GM12878 (cell line): ENCODE results near the gene PPARA. TPM values are rescaled to one million over a fixed set of nuclear protein-coding genes. Genes with fewer than 3 reads are reported as not detected.

Source experiments
- ATAC-seq: fragments of 200-7000 bp; cut with Tn5 transposase; 3 replicates; pipeline ENCODE4 v1.9.1; 2020; ENCODE audit warnings: mild to moderate bottlenecking, moderate library complexity
- BruUV-seq: library from RNA; stranded (reverse); fragments of 400-500 nt; replicated peaks from 2 replicates; lab custom pipeline; 2021; lab: Mats Ljungman, UMichigan
- CTCF ChIA-PET: fragments of 300-600 bp; sonication (Branson Sonifier 250); formaldehyde crosslinking; extraction: SDS; loops from one replicate; lab custom pipeline; 2021; ENCODE audit warnings: inconsistent platforms; lab: Yijun Ruan, JAX
- POLR2A ChIA-PET: fragments of 350-600 bp; formaldehyde crosslinking; extraction: SDS; loops from one replicate; lab custom pipeline; 2021; ENCODE audit warnings: inconsistent platforms; lab: Charles Lee
- RAD21 ChIA-PET: fragments of 300-600 bp; sonication (Branson Sonifier 250); formaldehyde crosslinking; loops from one replicate; lab custom pipeline; 2023; ENCODE audit warnings: antibody characterized with exemption; ENCODE audit not compliant: unreplicated experiment; lab: Charles Lee
- SMC1A ChIA-PET: fragments of 300-600 bp; sonication (Branson Sonifier 250); formaldehyde crosslinking; loops from one replicate; lab custom pipeline; 2023; ENCODE audit not compliant: unreplicated experiment, uncharacterized antibody; lab: Charles Lee
- DNase-seq: peaks from one replicate; pipeline ENCODE4 v3.0.0-alpha.2; 2011; ENCODE audit warnings: low read depth, low spot score
- FAIRE-seq: peaks from 3 replicates; lab custom pipeline; 2011; peaks lifted over from hg19 to GRCh38; lab: Jason Lieb, UNC
- H2AFZ ChIP-seq: 2 replicates; pipeline ENCODE4 v1.6.0; 2011; ENCODE audit warnings: low read depth, low read length, control low read depth; ENCODE audit not compliant: control insufficient read depth
- H3K27ac ChIP-seq: 2 replicates; pipeline ENCODE4 v1.5.1; 2011; ENCODE audit warnings: control low read depth; ENCODE audit not compliant: control insufficient read depth, insufficient read depth
- H3K27me3 ChIP-seq, 2 experiments: replicated peaks in 1 of 2; 2 replicates each; pipeline versions ENCODE4 v1.6.0 to v1.6.1; 2011; ENCODE audit warnings: low read length in 1 of 2; ENCODE audit not compliant: control insufficient read depth in 2 of 2, insufficient read depth in 2 of 2
- H3K36me3 ChIP-seq, 2 experiments: 2 replicates each; pipeline ENCODE4 v1.5.1; 2011; ENCODE audit warnings: low read length in 1 of 2; ENCODE audit not compliant: control insufficient read depth in 2 of 2, insufficient read depth in 2 of 2
- H3K4me1 ChIP-seq: 2 replicates; pipeline ENCODE4 v1.6.1; 2011; ENCODE audit warnings: mild to moderate bottlenecking, low read length, moderate library complexity, mixed read lengths; ENCODE audit not compliant: control insufficient read depth, insufficient read depth
- H3K4me2 ChIP-seq: 2 replicates; pipeline ENCODE4 v1.6.0; 2011; ENCODE audit warnings: control low read depth; ENCODE audit not compliant: control insufficient read depth, insufficient read depth
- H3K4me3 ChIP-seq: fragments of 200-600 bp; sonication (generic); 2 replicates; pipeline ENCODE4 v1.5.1; 2016
- H3K79me2 ChIP-seq: 2 replicates; pipeline ENCODE4 v1.6.0; 2011; ENCODE audit warnings: low read length; ENCODE audit not compliant: control insufficient read depth, insufficient read depth
- H3K9ac ChIP-seq: 2 replicates; pipeline ENCODE4 v1.8.0; 2011; ENCODE audit warnings: low read length, control low read depth, mixed read lengths; ENCODE audit not compliant: control insufficient read depth, insufficient read depth
- H3K9me3 ChIP-seq: replicated peaks from 3 replicates; pipeline ENCODE4 v1.5.1; 2011; ENCODE audit warnings: mild to moderate bottlenecking, low read length; ENCODE audit not compliant: control insufficient read depth, insufficient read depth
- H4K20me1 ChIP-seq: 2 replicates; pipeline ENCODE4 v1.6.0; 2011; ENCODE audit not compliant: control insufficient read depth, insufficient read depth
- BACH1 ChIP-seq: fragments of 450-650 bp; IDR thresholded peaks from 2 replicates; pipeline ENCODE4 v1.6.1; 2017; ENCODE audit warnings: mild to moderate bottlenecking, borderline replicate concordance
- E2F4 ChIP-seq: IDR thresholded peaks from 2 replicates; pipeline ENCODE4 v1.6.1; 2012; ENCODE audit warnings: low read depth, low read length, improper control_type of control experiment
- EP300 ChIP-seq, 2 experiments: fragments of 150-350 bp in 1 of 2; IDR thresholded peaks; 2 replicates each; pipeline ENCODE4 v1.6.1; 2011 to 2012; ENCODE audit warnings: low read depth in 2 of 2, low read length in 2 of 2, borderline replicate concordance in 1 of 2, improper control_type of control experiment in 1 of 2, inconsistent platforms in 1 of 2; ENCODE audit not compliant: control insufficient read depth in 1 of 2
- SIN3A ChIP-seq: IDR thresholded peaks from 2 replicates; pipeline ENCODE4 v1.6.1; 2012; ENCODE audit warnings: low read depth, low read length, improper control_type of control experiment
- SREBF2 ChIP-seq: IDR thresholded peaks from 2 replicates; pipeline ENCODE4 v1.6.1; 2012; ENCODE audit warnings: mild to moderate bottlenecking, low read length
- USF2 ChIP-seq: IDR thresholded peaks from 2 replicates; pipeline ENCODE4 v1.6.1; 2011; ENCODE audit warnings: low read depth, low read length, improper control_type of control experiment, borderline replicate concordance
- WGBS: methylation state at CpG from one replicate; pipeline ENCODE4 v1.1.6; 2016; ENCODE audit warnings: low lambda C conversion rate; ENCODE audit not compliant: insufficient replicate concordance, insufficient coverage; ENCODE audit errors: missing lambda C conversion rate; 5-methylcytosine and 5-hydroxymethylcytosine counted together
- in situ Hi-C: fragments of 300-500 bp; cut with MboI; formaldehyde crosslinking; loops from 9 replicates; pipeline ENCODE4 v1.14.3; 2018; ENCODE audit warnings: mixed read lengths
- intact Hi-C: fragments of 100-400 bp; cut with micrococcal nuclease; formaldehyde crosslinking; loops from one replicate; pipeline ENCODE4 v1.14.2; 2022; ENCODE audit not compliant: unreplicated experiment
- polyA plus RNA-seq, 11 experiments: library from polyadenylated mRNA; depleted of rRNA in 4 of 11; unstranded in 6 of 11; stranded (reverse) in 5 of 11; fragments of >200 nt; fragmentation: Nextera tagmentation in 4 of 11; fragmentation: Illumina TruSeq in 1 of 11; extraction: Ambion mirVana in 4 of 11; extraction: Trizol in 1 of 11; gene quantifications; 1 replicate in 1 of 11; 2 replicates in 10 of 11; pipeline versions ENCODE4 v1.2.1 to v1.2.3, GENCODE V29; 2011 to 2016; ENCODE audit warnings: inconsistent platforms in 2 of 11, missing spikeins in 2 of 11, low read depth in 1 of 11
- total RNA-seq, 4 experiments: library from RNA; depleted of rRNA in 3 of 4; stranded (reverse); fragments of >200 nt in 3 of 4; fragmentation: Illumina TruSeq in 1 of 4; extraction: Trizol in 1 of 4; gene quantifications; 2 replicates each; pipeline versions ENCODE4 v1.2.1 to v1.2.3, GENCODE V29; 2013 to 2021

PPARA gene
- total and polyA plus RNA-seq, 10 of the 15 experiments (the other 5 are each of a cell fraction or from before 2014, with no cell fraction given): 0.72 to 10.4 (median 4.6) TPM

GRCh38 chr22:46123694-46124382, 26.5 kb upstream of the PPARA start:
- Histone ChIP-seq H3K4me2 (no peak overlapping the region), H3K27me3 (no peaks in the 10 kb centered on the region), H3K36me3 (no peaks in the 10 kb centered on the region), H2AFZ (no peak overlapping the region), H3K9me3 (no peaks in the 10 kb centered on the region), H3K79me2 (no peaks in the 10 kb centered on the region), H3K4me3 (no peak overlapping the region), H3K4me1 (no peaks in the 10 kb centered on the region; the same call in 1 of the 2 replicates), H4K20me1 (no peaks in the 10 kb centered on the region), H3K9ac (no peak overlapping the region), H3K27ac (no peak overlapping the region)
- SMC1A ChIA-PET: no interaction called here
- POLR2A ChIA-PET: no interaction called here
- intact Hi-C loops (loop anchor here (5.0 kb wide), 2 partner anchors 173 to 418 kb away; partner anchors contain the start of gene GTSE1), in situ Hi-C loops (loop anchor here (5.0 kb wide), 2 partner anchors 188 to 418 kb away; no protein-coding TSS in a partner anchor)
- CTCF ChIA-PET: interaction anchor here (1.8 kb wide), 1 partner anchor 191 kb away, joined by 4 read pairs; no protein-coding TSS in a partner anchor
- BruUV-seq: no TSS peak
- WGBS: 59% methylated on average over 15 of the region's 15 CpGs
- RAD21 ChIA-PET: interaction anchor here (0.9 kb wide), 1 partner anchor 191 kb away, joined by 3 read pairs; no protein-coding TSS in a partner anchor
- TF ChIP-seq EP300 (IDR thresholded peaks at IDR 0.05; ENCODE audit: borderline replicate concordance in 1 of 2, control insufficient read depth in 1 of 2, low read depth in 2 of 2, low read length in 2 of 2): no peak
- TF ChIP-seq SIN3A: no peak
- TF ChIP-seq BACH1: no peak
- no peak for TF ChIP-seq USF2
- no peak for TF ChIP-seq SREBF2
- no peak for TF ChIP-seq E2F4
- FAIRE-seq (no peak), DNase-seq (no peak), ATAC-seq (no peak)
